ENCODE measurements around the gene FAM120C. TPM values are rescaled to one million over a fixed set of nuclear protein-coding genes. Genes with fewer than 3 reads are reported as not detected.

FAM120C gene
- total RNA-seq, 1 experiment from 2014 or later = 10.6 TPM

- TF ChIP-seq SOX15 (CRISPR knock-in tag; IDR thresholded peaks at IDR 0.05) (no peak), ZNF232 (CRISPR knock-in tag; IDR thresholded peaks at IDR 0.05) (no peak), USF1 (CRISPR knock-in tag; IDR thresholded peaks at IDR 0.05) (peak; percentile 58; the same call in 1 of the 2 replicates), MYBL2 (CRISPR knock-in tag; IDR thresholded peaks at IDR 0.05) (0 out of 2 replicates have a peak, but pooled peaks have one; percentile 19), OVOL2 (CRISPR knock-in tag; IDR thresholded peaks at IDR 0.05; ENCODE audit: borderline replicate concordance) (no peak), ESRRA (CRISPR knock-in tag; IDR thresholded peaks at IDR 0.05; ENCODE audit: borderline replicate concordance) (no peak), ETV6 (CRISPR knock-in tag; IDR thresholded peaks at IDR 0.05) (0 out of 2 replicates have a peak, but pooled peaks have one; percentile 52), ERG (CRISPR knock-in tag; IDR thresholded peaks at IDR 0.05) (no peak)
Observed at GRCh38 chrX:54182194-54182863, 725 bp downstream of the FAM120C start (continued).

- POLR2A ChIA-PET = interaction anchor here (0.6 to 1.2 kb wide), 3 partner anchors 13 to 355 kb away, joined by 3 read pairs; no protein-coding TSS in a partner anchor
- Mint-ChIP-seq H3K9me3 (no peaks in the 10 kb centered on the region), H3K36me3 (peaks cover 12% of the 10 kb centered on the region), H3K4me1 (peaks cover 37% of the 10 kb centered on the region), H3K27ac (peak overlapping the region; percentile 45), H3K27me3 (ENCODE audit: low read depth) (no peaks in the 10 kb centered on the region), H3K4me3 (peak overlapping the region; percentile 68)
- TF ChIP-seq ZNF263 (CRISPR knock-in tag; IDR thresholded peaks at IDR 0.05; ENCODE audit: low read depth) (no peak), ZBTB21 (CRISPR knock-in tag; IDR thresholded peaks at IDR 0.05; ENCODE audit: borderline replicate concordance) (no peak), NR2C2 (CRISPR knock-in tag; IDR thresholded peaks at IDR 0.05) (no peak), ESRRA (CRISPR knock-in tag; IDR thresholded peaks at IDR 0.05; ENCODE audit: borderline replicate concordance) (no peak), MAX (CRISPR knock-in tag; IDR thresholded peaks at IDR 0.05) (no peak), NFATC4 (CRISPR knock-in tag; IDR thresholded peaks at IDR 0.05) (no peak), ZSCAN18 (CRISPR knock-in tag; IDR thresholded peaks at IDR 0.05) (no peak), FOXK1 (CRISPR knock-in tag; IDR thresholded peaks at IDR 0.05) (no peak), CREB1 (CRISPR knock-in tag; IDR thresholded peaks at IDR 0.05) (no peak), IRF1 (CRISPR knock-in tag; IDR thresholded peaks at IDR 0.05) (no peak), HMGXB4 (CRISPR knock-in tag; IDR thresholded peaks at IDR 0.05) (no peak), IRF2 (CRISPR knock-in tag; IDR thresholded peaks at IDR 0.05; ENCODE audit: borderline replicate concordance, low read depth) (no peak)
- DNase-seq (ENCODE audit: low spot score) = no peak
- no peak for ATAC-seq
- CTCF ChIA-PET = no interaction called here
Observed at GRCh38 chrX:54181202-54181953, 1.7 kb downstream of the FAM120C start.
